Activated naive CD4-positive, alpha-beta T cell treated with anti-CD3 and anti-CD28 coated beads, Interleukin-2, amount 50 U/mL, for 16 hours (primary cell): ENCODE measurements around the gene CMKLR1.

Experiments
- DNase-seq: peaks from one replicate; pipeline ENCODE4 v3.0.0-alpha.2; 2020

Gene CMKLR1

GRCh38 chr12:108360487-108360886, 21.4 kb upstream of the CMKLR1 start:
- DNase-seq, result no peak

- no peak for DNase-seq
Measured at GRCh38 chr12:108360057-108360456, 20.9 kb upstream of the CMKLR1 start.

DNA sequence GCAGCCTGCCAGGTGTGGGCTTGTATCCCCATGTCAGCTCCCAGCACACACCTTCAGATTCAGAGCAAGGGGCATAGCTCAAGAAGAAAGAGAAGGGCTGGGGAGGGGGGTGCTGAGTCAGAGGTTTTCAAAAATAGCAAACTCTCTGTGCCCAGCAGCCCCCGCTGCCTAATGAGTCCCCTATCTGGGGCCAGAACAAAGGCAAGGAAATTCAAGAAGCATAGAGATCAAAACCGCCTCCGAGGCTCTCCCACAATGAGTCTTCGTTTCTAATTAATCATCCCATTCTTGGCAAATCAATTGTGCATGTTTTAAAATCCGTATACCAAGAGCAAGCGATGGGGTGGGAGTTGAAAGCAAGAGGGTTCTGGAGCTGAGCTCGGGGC, 19.5 kb upstream of the CMKLR1 start:
- DNase-seq, result no peak

- DNase-seq, result no peak
Measured at GRCh38 chr12:108357834-108358579, 18.9 kb upstream of the CMKLR1 start.

GRCh38 chr12:108356835-108357806, 18.0 kb upstream of the CMKLR1 start:
- DNase-seq, result no peak

DNA sequence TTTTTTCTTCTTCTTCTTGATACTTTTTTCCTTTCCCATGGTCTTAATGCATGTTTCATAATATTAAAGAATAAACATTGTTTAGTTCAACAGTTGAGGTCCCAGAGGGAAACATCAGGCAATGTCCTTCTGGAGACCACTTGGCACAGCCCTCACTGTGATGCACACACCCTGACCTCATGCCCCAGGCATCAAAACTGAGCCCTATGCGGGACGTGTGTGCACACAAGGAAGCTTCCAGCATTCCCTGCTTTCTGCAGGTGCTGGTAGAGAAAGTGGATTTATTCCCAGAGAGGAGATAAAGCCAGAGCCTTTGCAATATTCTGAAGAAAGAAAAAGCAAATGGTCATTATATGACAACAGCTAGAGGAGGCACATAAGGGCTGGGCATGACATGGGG, 16.0 kb upstream of the CMKLR1 start:
- DNase-seq, result no peak

GRCh38 chr12:108352591-108352990, 13.5 kb upstream of the CMKLR1 start:
- no peak for DNase-seq

DNA sequence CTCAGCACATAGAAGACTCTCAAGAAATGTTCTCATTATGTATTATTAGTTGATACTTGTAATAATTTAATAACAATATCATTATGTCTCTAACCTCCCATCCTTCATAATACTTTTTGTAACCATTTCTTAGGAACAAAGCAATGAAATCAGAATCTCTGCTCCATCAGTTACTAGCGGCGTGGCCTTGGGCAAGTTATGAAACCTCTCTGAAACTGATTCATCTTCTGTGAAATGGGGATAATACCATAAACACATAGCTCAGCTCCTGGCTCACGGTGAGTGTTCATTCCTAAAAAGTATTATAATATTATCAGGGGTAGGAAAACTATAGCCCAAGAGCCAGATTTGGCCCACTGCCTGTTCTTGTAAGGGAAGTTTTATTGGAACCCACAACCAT, 11.4 kb upstream of the CMKLR1 start:
- DNase-seq, result no peak

GRCh38 chr12:108349278-108349688, 10.2 kb upstream of the CMKLR1 start:
- DNase-seq, result no peak

DNA sequence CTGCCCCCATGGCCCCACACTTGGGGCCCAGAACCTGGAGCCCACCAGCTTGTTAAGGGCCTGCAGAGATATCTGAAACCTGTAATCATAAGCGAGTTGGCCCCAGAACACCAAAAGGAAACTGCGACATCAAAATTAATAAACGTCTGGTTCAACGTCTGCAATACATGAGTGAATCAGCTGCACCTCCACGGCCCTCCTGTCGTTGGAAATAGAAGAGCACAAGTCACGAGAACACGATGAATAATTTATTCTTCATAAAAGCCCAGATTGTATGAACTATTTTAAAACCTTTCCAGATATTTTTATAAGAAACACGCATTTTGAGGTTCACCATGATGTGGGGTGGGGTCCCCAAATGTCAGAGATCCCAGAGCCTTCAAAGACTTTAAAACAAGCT, 9.7 kb upstream of the CMKLR1 start:
- DNase-seq, result no peak

- DNase-seq, result no peak
Measured at GRCh38 chr12:108346727-108347710, 7.9 kb upstream of the CMKLR1 start.

- DNase-seq, result no peak
Measured at GRCh38 chr12:108345716-108346633, 6.9 kb upstream of the CMKLR1 start.

DNA sequence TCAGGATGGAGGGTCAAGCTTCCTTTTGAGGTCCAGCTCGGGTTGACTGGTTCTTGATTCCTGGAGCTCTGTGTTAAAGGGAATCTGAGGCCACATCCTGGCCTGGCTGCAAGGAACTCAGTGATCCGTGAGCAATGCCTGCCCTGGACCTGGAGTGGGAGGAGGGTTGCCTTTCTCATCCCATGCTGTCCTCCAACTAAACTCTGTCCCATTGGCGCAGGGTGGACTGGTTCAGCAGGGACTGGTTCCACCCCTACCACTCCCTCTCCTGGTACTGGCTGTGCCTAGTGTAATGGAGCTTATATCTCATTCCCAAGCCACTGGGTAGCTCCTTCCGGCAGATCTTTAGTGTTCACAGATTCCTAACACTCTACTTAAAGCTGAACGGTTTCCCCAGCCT, 3.9 kb upstream of the CMKLR1 start:
- no peak for DNase-seq

DNA sequence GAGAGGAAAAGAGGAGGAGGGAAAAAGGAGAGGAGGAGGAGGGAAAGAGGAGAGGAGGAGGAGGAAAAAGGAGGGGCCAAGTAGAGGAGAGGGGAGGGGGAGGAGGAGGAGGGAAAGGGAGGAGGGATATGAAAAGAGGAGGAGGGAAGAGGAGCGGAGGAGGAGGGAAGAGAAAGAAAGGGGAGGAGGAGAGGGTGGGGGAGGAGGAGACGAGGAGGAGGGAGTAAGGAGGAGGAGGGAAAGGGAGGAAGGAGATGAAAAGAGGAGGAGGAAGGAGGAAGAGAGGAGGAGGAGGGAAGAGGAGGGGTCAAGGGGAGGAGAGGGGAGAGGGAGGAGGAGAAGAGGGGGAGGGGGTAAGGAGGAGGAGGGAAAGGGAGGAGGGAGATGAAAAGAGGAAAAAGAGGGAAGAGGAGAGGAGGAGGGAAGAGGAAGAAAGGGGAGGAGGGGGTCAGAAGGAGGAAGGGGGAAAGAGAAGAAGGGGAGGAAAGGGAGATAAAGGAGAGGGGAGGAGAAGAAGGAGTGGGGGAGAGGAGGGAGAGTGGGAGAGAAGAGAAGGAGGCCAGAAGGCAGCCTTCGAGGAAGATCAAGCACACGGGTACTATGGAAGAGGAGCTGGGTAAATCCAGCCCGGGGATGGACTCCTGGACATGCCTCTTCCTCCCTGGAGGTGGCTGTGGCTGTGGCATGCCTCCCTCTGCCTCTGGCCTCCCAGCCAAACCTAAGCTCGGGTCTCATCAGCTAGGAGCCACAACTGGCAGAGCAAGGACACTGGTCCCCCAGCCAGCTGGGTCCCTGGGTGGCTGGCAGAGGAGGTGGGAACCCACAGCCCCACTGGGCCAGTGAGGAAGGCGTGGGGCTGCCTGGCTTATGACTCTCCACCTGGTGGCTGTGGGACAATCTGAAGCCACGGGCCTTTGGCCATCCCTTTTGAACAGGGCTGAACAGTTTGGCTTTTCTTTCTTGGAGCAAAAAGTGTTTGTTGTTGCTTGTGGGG, 3.0 kb upstream of the CMKLR1 start:
- no peak for DNase-seq

GRCh38 chr12:108341356-108341755, 2.2 kb upstream of the CMKLR1 start:
- DNase-seq, result no peak

GRCh38 chr12:108340037-108340436, 926 bp upstream of the CMKLR1 start:
- DNase-seq, result no peak

DNA sequence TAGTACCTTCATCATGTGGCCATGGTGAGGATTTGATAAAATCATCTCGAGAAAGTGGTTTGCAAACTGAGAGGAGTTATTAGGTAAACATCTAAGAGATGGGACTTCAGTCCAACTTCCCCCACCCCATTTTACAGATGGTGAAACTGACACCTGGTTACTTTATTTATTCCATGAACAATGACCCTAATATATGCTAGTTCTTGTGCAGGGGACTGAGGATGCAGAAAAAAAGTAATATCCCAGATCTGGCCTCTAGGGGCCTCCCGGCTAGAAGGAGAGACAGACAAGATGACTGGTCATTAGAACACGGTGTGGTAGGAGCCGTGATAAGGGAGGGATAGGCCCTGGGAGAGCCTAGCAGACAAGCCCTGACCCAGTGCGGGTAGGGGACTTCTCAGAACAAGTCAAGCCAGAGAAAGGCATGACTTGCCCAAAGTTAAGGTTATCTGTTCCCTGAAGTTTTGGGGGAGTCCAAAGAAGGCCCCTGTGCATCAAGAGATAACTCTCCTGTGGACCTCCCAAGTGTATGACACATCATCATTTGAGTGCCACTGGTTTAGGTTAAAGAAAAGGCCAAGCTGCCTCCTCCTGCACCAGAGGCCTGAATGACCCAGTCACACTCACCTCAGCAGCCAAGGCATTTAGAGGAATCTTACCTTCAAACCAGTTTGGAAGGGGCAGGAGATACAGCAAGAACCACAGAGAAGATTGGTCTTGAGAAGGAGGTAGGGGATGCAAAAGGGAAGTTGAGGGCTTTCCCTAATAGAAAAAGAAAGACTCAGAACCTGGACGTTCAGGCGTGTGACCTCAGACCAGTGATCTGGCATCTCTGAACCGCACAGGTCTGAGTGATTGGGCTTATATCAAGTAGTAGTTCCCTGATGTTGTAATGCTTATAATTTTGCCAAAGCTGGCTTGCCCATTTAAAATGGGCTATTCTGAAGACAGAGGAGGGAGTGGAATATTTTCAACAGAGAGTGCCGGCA, 1.6 kb downstream of the CMKLR1 start:
- DNase-seq, result no peak

- no peak for DNase-seq
Measured at GRCh38 chr12:108335349-108336119, 3.6 kb downstream of the CMKLR1 start.
